H9 (cell line): Measurements from ENCODE around the gene FCHSD2. TPM values are rescaled to one million over a fixed set of nuclear protein-coding genes. Genes with fewer than 3 reads are reported as not detected.

ENCODE experiments used
- DNase-seq: peaks from one replicate; pipeline ENCODE4 v3.0.0-alpha.2; 2017
- H2AFZ ChIP-seq: one replicate; pipeline ENCODE4 v1.6.1; 2013; ENCODE audit warnings: mild to moderate bottlenecking, low read length, control low read depth, moderate library complexity
- H2AK5ac ChIP-seq: 2 replicates; pipeline ENCODE4 v1.6.1; 2013; ENCODE audit warnings: low read length, control low read depth, mixed read lengths; ENCODE audit not compliant: insufficient read length
- H2BK120ac ChIP-seq: one replicate; pipeline ENCODE4 v1.6.1; 2013; ENCODE audit warnings: low read depth, mild to moderate bottlenecking, low read length, control low read depth, inconsistent platforms; ENCODE audit not compliant: poor library complexity, severe bottlenecking
- H2BK12ac ChIP-seq: 2 replicates; pipeline ENCODE4 v1.6.1; 2013; ENCODE audit warnings: low read length, control low read depth, mixed read lengths, low read depth; ENCODE audit not compliant: insufficient read length
- H2BK15ac ChIP-seq: 2 replicates; pipeline ENCODE4 v1.6.1; 2013; ENCODE audit warnings: low read depth, low read length, control low read depth
- H2BK20ac ChIP-seq: one replicate; pipeline ENCODE4 v1.6.1; 2013; ENCODE audit warnings: low read depth, mild to moderate bottlenecking, low read length, control low read depth, inconsistent platforms; ENCODE audit not compliant: poor library complexity, severe bottlenecking
- H2BK5ac ChIP-seq: 2 replicates; pipeline ENCODE4 v1.6.1; 2013; ENCODE audit warnings: low read length, control low read depth, mixed read lengths; ENCODE audit not compliant: insufficient read length
- H3K14ac ChIP-seq: 2 replicates; pipeline ENCODE4 v1.6.1; 2013; ENCODE audit warnings: low read length, control low read depth; ENCODE audit not compliant: insufficient read depth
- H3K18ac ChIP-seq: 2 replicates; pipeline ENCODE4 v1.6.1; 2013; ENCODE audit warnings: low read depth, mild to moderate bottlenecking, mixed read lengths, low read length, control low read depth; ENCODE audit not compliant: insufficient read length
- H3K23ac ChIP-seq: 2 replicates; pipeline ENCODE4 v1.6.1; 2013; ENCODE audit warnings: low read length, control low read depth, mixed read lengths, low read depth; ENCODE audit not compliant: insufficient read length
- H3K23me2 ChIP-seq: 2 replicates; pipeline ENCODE4 v1.6.1; 2013; ENCODE audit warnings: low read depth, mild to moderate bottlenecking, mixed read lengths, low read length, control low read depth; ENCODE audit not compliant: insufficient read length, poor library complexity, severe bottlenecking
- H3K27ac ChIP-seq: 2 replicates; pipeline ENCODE4 v1.5.1; 2013; ENCODE audit warnings: low read length, control low read depth, mixed read lengths, low read depth; ENCODE audit not compliant: insufficient read length
- H3K27me3 ChIP-seq: 2 replicates; pipeline ENCODE4 v1.6.1; 2013; ENCODE audit warnings: low read length, control low read depth, inconsistent platforms; ENCODE audit not compliant: insufficient read depth
- H3K4ac ChIP-seq: 2 replicates; pipeline ENCODE4 v1.6.1; 2013; ENCODE audit warnings: low read depth, mild to moderate bottlenecking, control low read depth, inconsistent platforms, low read length, moderate library complexity
- H3K4me1 ChIP-seq: 2 replicates; pipeline ENCODE4 v1.6.1; 2013; ENCODE audit warnings: low read length, control low read depth, inconsistent platforms; ENCODE audit not compliant: insufficient read depth
- H3K4me2 ChIP-seq: 2 replicates; pipeline ENCODE4 v1.6.1; 2013; ENCODE audit warnings: low read length, control low read depth, mixed read lengths; ENCODE audit not compliant: insufficient read length, insufficient read depth
- H3K56ac ChIP-seq: 2 replicates; pipeline ENCODE4 v1.6.1; 2013; ENCODE audit warnings: low read depth, mild to moderate bottlenecking, mixed read lengths, low read length, control low read depth; ENCODE audit not compliant: insufficient read length
- H3K79me1 ChIP-seq: 2 replicates; pipeline ENCODE4 v1.6.1; 2013; ENCODE audit warnings: low read depth, mild to moderate bottlenecking, moderate library complexity, low read length, control low read depth, inconsistent platforms; ENCODE audit not compliant: insufficient read depth, poor library complexity, severe bottlenecking
- H3K79me2 ChIP-seq: 2 replicates; pipeline ENCODE4 v1.6.1; 2013; ENCODE audit warnings: low read length, control low read depth, inconsistent platforms; ENCODE audit not compliant: insufficient read depth
- H3K9ac ChIP-seq: 2 replicates; pipeline ENCODE4 v1.6.1; 2013; ENCODE audit warnings: low read length, control low read depth, mixed read lengths; ENCODE audit not compliant: insufficient read length; ENCODE audit errors: extremely low read depth
- H3K9me3 ChIP-seq: one replicate; pipeline ENCODE4 v1.6.1; 2013; ENCODE audit warnings: low read depth, low read length, inconsistent platforms; ENCODE audit not compliant: control insufficient read depth
- H3T11ph ChIP-seq: one replicate; pipeline ENCODE4 v1.6.1; 2013; ENCODE audit warnings: mild to moderate bottlenecking, low read length, control low read depth, inconsistent platforms
- H4K20me1 ChIP-seq: one replicate; pipeline ENCODE4 v1.6.1; 2013; ENCODE audit not compliant: control insufficient read depth, insufficient read length, insufficient read depth
- H4K5ac ChIP-seq: 2 replicates; pipeline ENCODE4 v1.6.1; 2013; ENCODE audit warnings: low read depth, mild to moderate bottlenecking, mixed read lengths, low read length, control low read depth; ENCODE audit not compliant: insufficient read length
- H4K8ac ChIP-seq: replicated peaks from 2 replicates; pipeline ENCODE4 v1.6.1; 2013; ENCODE audit warnings: low read length, control low read depth, mixed read lengths, low read depth; ENCODE audit not compliant: insufficient read length
- H4K91ac ChIP-seq: 2 replicates; pipeline ENCODE4 v1.6.1; 2013; ENCODE audit warnings: low read depth, mild to moderate bottlenecking, moderate library complexity, mixed read lengths, low read length, control low read depth; ENCODE audit not compliant: insufficient read length
- H3K27ac Mint-ChIP-seq, 3 experiments: 2 replicates in 2 of 3; 3 replicates in 1 of 3; pipeline ENCODE4 v1.8.0; 2020 to 2021; ENCODE audit warnings: mixed read lengths in 3 of 3, mild to moderate bottlenecking in 1 of 3, moderate library complexity in 1 of 3
- H3K27me3 Mint-ChIP-seq: 2 replicates; pipeline ENCODE4 v1.8.0; 2021; ENCODE audit warnings: low read depth, mild to moderate bottlenecking, moderate library complexity, mixed read lengths
- H3K36me3 Mint-ChIP-seq, 3 experiments: 2 replicates in 2 of 3; 3 replicates in 1 of 3; pipeline ENCODE4 v1.8.0; 2020 to 2021; ENCODE audit warnings: low read depth in 3 of 3, mixed read lengths in 3 of 3; ENCODE audit not compliant: insufficient read depth in 1 of 3
- H3K4me1 Mint-ChIP-seq, 2 experiments: 2 replicates each; pipeline ENCODE4 v1.8.0; 2020; ENCODE audit warnings: mixed read lengths in 2 of 2
- H3K4me3 Mint-ChIP-seq, 2 experiments: 2 replicates in 1 of 2; 3 replicates in 1 of 2; pipeline ENCODE4 v1.8.0; 2020 to 2021; ENCODE audit warnings: mild to moderate bottlenecking in 2 of 2, mixed read lengths in 2 of 2, moderate library complexity in 1 of 2
- H3K9me3 Mint-ChIP-seq, 2 experiments: 2 replicates in 1 of 2; 3 replicates in 1 of 2; pipeline ENCODE4 v1.8.0; 2020; ENCODE audit warnings: mild to moderate bottlenecking in 2 of 2, mixed read lengths in 2 of 2, moderate library complexity in 1 of 2
- CTCF ChIP-seq: fragments of 200-600 bp; sonication (generic); conservative IDR thresholded peaks from 3 replicates; pipeline ENCODE4 v1.8.0; 2021; ENCODE audit warnings: antibody characterized with exemption, mild to moderate bottlenecking
- WGBS: extraction: QIAGEN DNeasy Blood & Tissue Kit; methylation state at CpG from one replicate; pipeline ENCODE4 v1.1.7; 2013; ENCODE audit warnings: missing lambda C conversion rate, low lambda C conversion rate, mixed read lengths; ENCODE audit not compliant: insufficient read length; ENCODE audit errors: extremely low coverage; 5-methylcytosine and 5-hydroxymethylcytosine counted together
- total RNA-seq: library from RNA; stranded (reverse); gene quantifications from 2 replicates; pipeline ENCODE4 v1.2.1, GENCODE V29; 2021

FCHSD2 gene
- total RNA-seq, 1 experiment from 2014 or later, result 17.8 TPM

GRCh38 chr11:73114110-73114834, 27.8 kb downstream of the FCHSD2 start:
- Histone ChIP-seq H2BK120ac (no peak overlapping the region), H2BK20ac (no peak overlapping the region), H4K8ac (no peak overlapping the region), H3K14ac (no peak overlapping the region), H4K91ac (no peak overlapping the region), H3K27me3 (no peaks in the 10 kb centered on the region), H4K20me1 (no peaks in the 10 kb centered on the region), H3K4me1 (no peaks in the 10 kb centered on the region), H3K4me2 (no peak overlapping the region), H2BK12ac (no peak overlapping the region), H2AK5ac (no peak overlapping the region), H3K56ac (no peak overlapping the region), H3K9me3 (no peaks in the 10 kb centered on the region), H3K27ac (no peak overlapping the region), H3K79me2 (no peaks in the 10 kb centered on the region), H2BK5ac (no peak overlapping the region), H3K23ac (no peak overlapping the region), H3T11ph (no peak overlapping the region), H3K9ac (no peak overlapping the region), H2AFZ (no peak overlapping the region), H3K18ac (no peak overlapping the region), H3K4ac (no peak overlapping the region), H4K5ac (no peak overlapping the region), H3K23me2 (no peaks in the 10 kb centered on the region), H2BK15ac (no peak overlapping the region), H3K79me1 (no peaks in the 10 kb centered on the region)
- H3K4me1 Mint-ChIP-seq, result peaks cover 0 to 5% of the 10 kb centered on the region in 2 experiments; a peak in 1 of 4 replicates
- H3K27me3 Mint-ChIP-seq, result no peaks in the 10 kb centered on the region
- WGBS, result no CpG with 5 or more reads among the region's 4 CpGs
- DNase-seq, result no peak
- peaks cover 0 to 18% (median 2%) of the 10 kb centered on the region in 3 experiments; a peak in 3 of 7 replicates for H3K36me3 Mint-ChIP-seq
- TF ChIP-seq CTCF, result no peak
- H3K4me3 Mint-ChIP-seq, result no peak overlapping the region
- H3K27ac Mint-ChIP-seq, result peak overlapping the region in 1 of 3 experiments; percentile 32; a peak in 1 of 7 replicates
- peaks cover 6 to 9% of the 10 kb centered on the region in 2 experiments; a peak in 2 of 5 replicates for H3K9me3 Mint-ChIP-seq
